ENCODE measurements around the gene PYGM.

- no peak for TF ChIP-seq POLR2A (IDR thresholded peaks at IDR 0.05)
- no peak for TF ChIP-seq CTCF (IDR thresholded peaks at IDR 0.05)
- no peak for TF ChIP-seq POLR2AphosphoS5 (IDR thresholded peaks at IDR 0.05)
- TF ChIP-seq EP300 (IDR thresholded peaks at IDR 0.05): no peak
Measured at GRCh38 chr11:64719406-64719805, 40.4 kb downstream of the PYGM start.
